NCI-H2196 treated with DMSO at 0.1 percent for 48 hours (cell line): ENCODE measurements around the gene DCD.
"Not testable (repeated sequence)": the region's sequence is repeated elsewhere in the genome, so short reads cannot be mapped to it uniquely, and the experiment has no call there.

ENCODE experiments used
- DNase-seq: peaks from one replicate; lab custom pipeline; 2025; ENCODE audit not compliant: unreplicated experiment; lab: John Stamatoyannopoulos, UW

The DCD gene

GRCh38 chr12:54648265-54648664 is at the start of gene DCD:
Gene DCD, minus strand, starts transcription at chr12:54648365. Its CDS starts 62 bp downstream, at chr12:54648303.
- DNase-seq = no peak

DNA sequence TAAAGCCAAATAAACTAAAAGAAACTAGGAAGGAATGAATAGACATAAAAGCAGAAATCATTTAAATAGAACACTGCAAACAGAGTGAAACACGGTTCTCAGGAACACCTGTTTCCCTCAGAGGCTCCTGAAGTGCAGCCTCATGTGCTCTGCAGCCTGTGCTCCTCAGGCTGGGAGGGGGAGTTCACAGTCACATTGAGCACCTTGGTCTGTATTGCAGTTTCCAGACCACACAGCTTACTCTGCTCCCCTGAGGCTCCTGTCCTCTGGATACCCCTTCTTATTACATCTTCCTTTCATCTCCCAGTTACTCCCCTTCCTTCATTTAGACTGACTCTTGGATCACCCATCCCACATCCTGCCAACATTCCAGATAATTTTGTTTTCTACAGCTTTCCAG is 49.7 kb upstream of the DCD start:
- no peak for DNase-seq

- no peak for DNase-seq
Observed at GRCh38 chr12:54692353-54692752, 44.2 kb upstream of the DCD start.

DNA sequence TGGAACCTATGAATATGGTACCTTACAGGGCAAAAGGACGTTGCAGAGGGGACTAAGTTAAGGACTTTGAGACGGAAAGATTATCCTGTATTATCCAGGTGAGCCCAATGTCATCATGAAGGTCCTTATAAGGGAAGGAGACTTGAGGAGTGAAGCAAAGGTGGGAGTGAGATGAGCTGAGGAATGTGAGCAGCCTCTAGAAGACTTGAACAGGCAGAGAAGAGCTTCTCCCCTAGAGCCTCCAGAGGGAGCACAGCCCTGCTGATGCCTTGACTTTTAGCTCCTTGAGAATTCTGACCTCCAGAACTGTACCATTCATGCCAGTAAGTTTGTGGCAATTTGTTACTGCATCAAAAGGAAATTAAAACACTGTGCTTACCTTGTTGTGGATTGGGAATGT is 41.8 kb upstream of the DCD start:
- DNase-seq = no peak

GRCh38 chr12:54689034-54689372 is 40.8 kb upstream of the DCD start:
- DNase-seq = peak; percentile 68

DNA sequence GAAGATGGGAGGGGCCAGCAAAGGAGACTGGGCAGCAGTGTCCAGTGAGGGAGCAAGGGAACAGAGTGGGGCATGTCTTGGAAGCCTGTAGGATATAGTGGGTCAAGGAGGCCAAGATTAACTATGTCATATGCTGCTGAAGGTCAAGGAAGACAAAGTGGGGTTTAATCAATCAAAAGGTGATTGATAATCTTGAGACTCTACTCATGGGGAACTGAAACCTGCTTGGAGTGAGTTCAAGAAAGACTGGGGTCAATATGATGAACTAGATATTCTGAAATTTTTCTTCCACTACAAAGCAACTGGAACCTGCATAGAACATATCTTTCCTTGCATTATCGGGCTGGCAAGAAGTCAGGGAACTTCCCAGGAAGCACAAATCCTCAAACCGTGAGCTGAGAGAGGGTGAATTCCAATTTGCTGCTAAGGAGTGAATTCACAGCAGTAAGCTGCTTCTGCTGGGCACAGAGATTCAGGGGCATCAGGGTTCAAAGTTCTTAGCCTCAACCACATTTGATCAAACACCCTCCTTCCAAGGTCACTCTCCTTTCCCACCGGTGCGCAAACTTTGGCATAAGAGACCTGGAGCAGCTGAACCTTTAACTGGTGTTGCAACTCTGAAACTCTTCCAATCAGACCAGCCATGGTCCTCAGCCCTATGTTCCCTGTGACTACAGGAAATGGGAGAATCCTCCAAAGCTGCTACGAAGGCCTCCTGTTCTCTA is 40.3 kb upstream of the DCD start:
- no peak for DNase-seq

DNA sequence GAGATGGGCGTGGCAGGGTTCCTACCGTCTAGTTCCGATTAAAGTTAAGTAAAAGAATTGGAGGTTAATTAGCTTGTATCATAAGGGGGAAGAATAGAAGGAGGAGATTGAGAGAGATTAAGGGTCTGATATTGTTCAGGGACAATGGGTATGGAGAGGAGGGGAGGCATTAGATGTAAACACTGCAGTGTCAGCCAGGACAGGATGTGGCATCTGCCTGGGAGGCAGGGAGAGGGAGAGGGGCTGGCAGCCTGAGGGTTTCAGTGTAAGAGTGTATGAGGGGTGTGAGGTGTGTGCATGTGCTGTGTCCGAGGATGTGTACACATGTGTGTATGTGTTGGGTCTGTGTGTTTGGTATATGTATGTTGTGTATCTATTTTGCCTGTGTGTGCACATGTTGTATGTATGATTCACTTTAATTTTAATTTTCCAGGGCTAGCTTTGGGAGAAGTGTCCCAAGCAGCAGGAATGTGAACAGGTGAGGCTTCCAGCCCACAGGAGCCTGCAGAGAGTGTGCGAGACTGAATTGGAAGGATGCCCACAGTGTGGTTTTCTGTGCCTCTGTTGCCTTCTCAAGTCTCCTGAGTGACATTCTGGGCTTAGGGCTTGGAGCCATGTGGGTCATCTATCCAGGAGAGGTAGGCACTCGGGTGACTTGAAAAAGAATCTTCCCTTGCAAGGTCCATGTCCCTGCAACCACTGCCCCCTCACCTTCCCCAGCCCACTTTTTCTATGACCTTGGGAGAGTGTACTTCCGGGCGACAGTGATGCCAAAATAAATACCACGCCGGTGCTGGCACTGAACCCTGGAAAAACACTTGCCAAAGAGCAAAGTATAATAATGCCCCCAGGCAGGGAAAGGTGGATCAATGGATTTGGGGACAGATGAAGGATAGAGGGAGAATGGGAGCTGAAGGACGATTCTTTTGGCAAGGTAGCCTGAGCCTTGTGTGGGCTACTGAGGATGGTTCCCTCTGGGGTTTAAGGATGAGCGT is 36.8 kb upstream of the DCD start:
- peak; percentile 26 for DNase-seq

GRCh38 chr12:54683398-54683797 is 35.2 kb upstream of the DCD start:
- peak; percentile 12 for DNase-seq

- no peak for DNase-seq
Observed at GRCh38 chr12:54682674-54683073, 34.5 kb upstream of the DCD start.

DNA sequence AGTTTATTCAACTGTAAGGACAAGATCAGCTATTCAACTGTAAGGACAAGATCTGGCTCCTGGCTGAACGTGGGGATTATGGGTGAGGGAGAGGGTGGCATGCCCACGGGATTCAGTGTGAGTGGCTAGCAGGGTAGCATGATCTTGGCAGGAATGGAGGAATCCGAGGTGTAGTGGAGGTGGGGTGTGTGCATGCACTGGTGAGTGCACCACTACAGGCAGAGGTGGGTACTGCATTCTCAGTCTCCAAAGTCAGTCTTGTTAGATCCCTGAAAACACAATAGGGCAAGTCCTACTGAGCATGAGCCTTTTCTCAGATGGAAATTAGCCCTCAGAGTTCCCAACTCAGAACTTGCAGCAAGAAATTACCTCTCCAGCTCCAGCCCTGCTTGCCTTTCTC is 32.2 kb upstream of the DCD start:
- DNase-seq = no peak

- no peak for DNase-seq
Observed at GRCh38 chr12:54678131-54678530, 30.0 kb upstream of the DCD start.

- no peak for DNase-seq
Observed at GRCh38 chr12:54667945-54668344, 19.8 kb upstream of the DCD start.

GRCh38 chr12:54666008-54666407 is 17.8 kb upstream of the DCD start:
- DNase-seq = no peak

DNA sequence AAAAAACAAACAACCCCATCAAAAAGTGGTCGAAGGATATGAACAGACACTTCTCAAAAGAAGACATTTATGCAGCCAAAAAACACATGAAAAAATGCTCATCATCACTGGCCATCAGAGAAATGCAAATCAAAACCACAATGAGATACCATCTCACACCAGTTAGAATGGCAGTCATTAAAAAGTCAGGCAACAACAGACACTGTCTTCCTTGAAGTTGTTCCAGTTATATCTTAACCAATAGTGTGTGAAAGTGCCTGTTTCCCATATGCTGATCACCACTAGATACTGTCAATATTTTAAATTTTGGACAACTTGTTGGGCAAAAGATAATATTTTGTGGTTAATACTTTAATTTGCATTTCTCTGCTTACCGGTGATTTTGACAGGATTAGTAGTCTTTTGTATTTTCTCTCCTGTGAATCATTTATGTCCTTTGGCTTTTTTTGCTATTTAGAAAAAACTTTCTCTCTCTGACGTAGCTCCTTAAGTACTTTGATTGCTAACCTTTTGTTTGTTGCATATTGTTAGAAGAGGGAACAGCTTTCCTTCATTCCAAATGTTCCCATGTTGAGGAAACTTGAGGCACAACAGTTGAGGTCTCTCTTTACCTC is 17.0 kb upstream of the DCD start:
- not testable (repeated sequence) for DNase-seq

DNA sequence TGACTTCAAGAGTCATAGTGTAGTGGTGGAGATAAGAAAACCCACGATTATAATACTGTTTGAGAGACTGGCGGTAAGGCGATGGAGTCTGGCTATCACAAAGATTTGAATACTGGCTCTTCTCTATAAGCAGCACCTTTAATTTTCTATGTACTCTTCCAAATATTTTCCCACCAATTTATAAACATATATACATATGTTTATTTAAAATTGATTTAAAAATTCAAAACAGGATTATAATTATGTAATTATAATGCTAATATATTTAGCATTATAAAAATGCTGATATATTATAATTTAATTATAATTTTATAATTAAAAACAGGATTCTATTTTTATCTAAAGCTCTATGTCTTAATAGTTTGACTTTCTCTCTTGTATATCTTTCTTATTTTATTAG is 15.4 kb upstream of the DCD start:
- no peak for DNase-seq

- no peak for DNase-seq
Observed at GRCh38 chr12:54662026-54662425, 13.9 kb upstream of the DCD start.

GRCh38 chr12:54661048-54661447 is 12.9 kb upstream of the DCD start:
- DNase-seq = no peak

DNA sequence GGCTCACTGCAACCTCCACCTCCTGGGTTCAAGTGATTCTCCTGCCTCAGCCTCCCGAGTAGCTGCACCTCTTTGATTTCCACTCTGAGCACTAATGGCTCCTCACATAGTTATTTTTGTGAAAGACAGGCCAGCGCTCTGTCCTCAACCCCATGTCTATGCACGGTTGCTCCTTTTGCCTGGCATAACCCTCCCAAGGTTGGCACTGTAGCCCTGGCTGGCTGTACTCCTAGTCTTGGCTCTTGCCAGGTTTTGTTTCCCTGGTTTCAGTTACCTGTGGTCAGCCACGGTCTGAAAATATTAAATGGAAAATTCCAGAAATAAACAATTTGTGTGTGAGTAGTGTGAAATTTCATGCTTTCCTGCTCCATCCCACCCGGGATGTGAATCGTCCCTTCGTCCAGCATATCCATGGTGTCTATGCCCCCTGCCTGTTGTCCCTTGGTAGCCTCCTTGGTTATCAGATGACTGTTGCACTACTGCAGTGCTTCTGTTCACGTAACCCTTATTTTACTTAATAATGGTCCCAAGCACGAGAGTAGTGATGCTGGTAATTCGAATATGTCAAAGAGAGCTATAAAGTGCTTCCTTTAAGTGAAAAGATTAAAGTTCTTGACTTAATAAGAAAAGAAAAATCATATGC is 12.3 kb upstream of the DCD start:
- no peak for DNase-seq

- no peak for DNase-seq
Observed at GRCh38 chr12:54658306-54659264, 10.4 kb upstream of the DCD start.

DNA sequence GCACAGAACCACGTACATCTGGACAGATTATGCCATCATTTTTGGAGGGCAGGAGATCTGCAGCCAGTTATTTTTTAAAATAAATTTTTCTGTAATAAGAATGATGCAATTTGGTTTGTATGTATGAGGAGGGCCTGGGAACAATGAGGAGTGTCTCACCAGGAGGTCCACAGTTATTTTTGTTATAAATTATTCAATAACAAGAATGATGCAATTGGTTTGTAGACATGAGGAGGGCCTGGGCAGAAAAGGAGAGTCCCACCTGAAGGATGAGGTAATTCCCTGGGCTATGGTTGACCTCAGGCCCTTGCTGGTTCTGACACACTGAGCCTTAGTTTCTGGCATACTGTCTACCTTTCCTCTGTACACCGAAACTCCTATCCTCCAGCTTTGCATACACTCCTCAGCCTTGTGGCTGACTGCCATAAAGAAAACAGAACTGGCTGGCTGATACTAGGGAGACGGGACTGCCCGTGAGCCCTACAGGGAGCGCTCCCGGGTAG is 9.0 kb upstream of the DCD start:
- DNase-seq = no peak
